GM11168 (cell line): Measurements from ENCODE around the gene IL17REL.
"Not testable (repeated sequence)": the region's sequence is repeated elsewhere in the genome, so short reads cannot be mapped to it uniquely, and the experiment has no call there.

ENCODE experiments used
- in situ Hi-C: fragments of 300-500 bp; cut with MboI; formaldehyde crosslinking; loops from one replicate; pipeline ENCODE4 v1.12.0; 2022; ENCODE audit warnings: low sequenced_read_pairs; ENCODE audit not compliant: unreplicated experiment

Gene IL17REL

GRCh38 chr22:49995041-49995360 lies 17.6 kb downstream of the IL17REL start:
- in situ Hi-C loops: no loop called here

GRCh38 chr22:49994361-49995040 lies 18.1 kb downstream of the IL17REL start:
- in situ Hi-C loops: no loop called here

DNA sequence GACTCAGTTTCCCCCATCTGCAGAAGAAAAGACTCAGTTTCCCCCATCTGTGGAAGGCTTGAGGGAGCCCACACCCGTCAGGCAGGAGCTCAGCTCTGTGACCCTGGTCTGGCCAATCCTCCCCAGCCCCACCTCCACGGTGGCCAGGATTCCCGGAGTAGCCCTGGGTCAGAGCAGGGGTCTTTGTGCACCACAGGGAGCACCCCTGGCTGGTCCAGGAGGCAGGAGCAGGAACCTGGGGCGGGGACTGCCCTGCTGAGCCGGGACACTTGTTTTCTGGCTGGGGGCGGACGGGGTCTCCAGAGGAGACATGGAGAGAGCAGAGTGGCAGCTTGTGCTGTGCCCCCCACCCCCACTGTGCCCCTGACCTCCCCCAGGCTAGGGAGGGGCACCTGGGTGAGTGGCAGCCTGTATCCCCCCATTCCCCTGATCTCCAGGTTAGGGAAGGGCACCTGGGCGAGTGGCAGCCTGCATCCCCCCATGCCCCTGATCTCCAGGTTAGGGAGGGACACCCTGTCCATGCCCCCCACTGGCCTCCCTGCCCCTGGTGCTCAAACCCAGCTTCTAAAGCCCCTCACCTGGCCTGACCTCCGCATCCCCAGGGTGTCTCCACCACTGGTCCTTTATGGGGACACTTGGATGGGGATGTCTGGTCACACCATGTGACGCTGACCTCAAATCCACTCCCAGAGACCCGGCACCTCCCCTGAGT lies 18.8 kb downstream of the IL17REL start:
- in situ Hi-C loops: no loop called here

DNA sequence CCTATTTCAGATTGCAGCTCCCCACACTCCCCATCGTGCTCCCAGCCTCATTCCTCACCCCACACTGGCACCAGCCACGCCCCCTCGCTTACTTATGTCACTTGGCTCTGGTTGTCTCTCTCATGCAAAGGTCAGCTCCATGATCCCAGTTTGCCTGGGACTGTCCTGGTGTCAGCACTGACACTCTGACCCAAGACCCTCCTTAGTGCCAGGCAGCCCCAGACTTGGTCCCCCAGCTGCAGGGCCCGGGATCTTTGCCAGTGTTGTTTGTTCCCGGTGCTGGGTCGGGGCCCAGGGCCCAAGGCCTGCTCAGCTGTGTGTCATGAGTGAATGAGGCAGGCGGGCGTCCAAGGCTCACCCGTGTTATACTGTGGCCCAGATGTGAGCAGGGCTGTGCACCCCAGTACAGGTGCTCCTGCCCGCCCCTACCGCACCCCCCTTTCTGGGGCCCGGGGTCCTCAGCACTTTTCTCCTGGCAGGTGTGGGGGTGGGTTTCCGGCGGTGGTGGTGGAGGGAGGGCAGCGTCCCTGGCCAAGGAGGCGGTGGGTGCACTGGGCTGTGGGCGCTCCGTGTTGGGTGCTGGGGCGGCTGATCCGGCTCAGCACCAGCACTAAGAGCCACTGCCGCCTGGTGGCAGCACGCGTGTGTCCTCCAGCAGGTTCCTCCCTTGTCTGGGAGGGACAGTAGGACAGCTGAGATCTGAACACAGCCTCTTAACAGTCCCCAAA lies 19.5 kb downstream of the IL17REL start:
- in situ Hi-C loops: no loop called here

DNA sequence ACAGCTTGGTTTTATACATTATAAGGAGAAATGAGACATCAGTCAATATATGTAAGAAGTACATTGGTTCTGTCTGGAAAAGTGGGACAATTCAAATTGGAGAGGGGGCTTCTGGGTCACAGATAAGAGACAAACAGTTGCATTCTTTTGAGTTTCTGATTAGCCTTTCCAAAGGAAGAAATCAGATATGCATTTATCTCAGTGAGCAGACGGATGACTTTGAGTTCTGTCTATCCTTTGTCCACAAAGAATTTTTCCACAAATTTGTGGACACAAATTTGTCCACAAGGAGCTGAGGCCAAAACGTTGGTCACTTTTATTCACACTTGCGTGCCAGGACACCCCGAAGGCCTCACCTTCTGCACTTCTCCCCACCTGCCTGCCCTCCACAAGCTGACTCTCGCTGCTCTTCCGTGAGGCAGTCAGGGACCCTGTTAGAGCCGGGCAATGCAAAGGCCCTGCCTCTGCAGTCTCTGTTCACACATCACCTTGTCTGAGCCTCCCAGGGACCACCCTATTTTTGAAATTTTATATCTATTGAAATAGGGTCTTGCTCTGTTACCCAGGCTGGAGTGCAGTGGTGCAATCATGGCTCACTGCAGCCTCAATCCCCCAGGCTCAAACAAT lies 20.5 kb downstream of the IL17REL start:
- in situ Hi-C loops: no loop called here

- in situ Hi-C loops: no loop called here
Measured at GRCh38 chr22:49991167-49991566, 21.4 kb downstream of the IL17REL start.

DNA sequence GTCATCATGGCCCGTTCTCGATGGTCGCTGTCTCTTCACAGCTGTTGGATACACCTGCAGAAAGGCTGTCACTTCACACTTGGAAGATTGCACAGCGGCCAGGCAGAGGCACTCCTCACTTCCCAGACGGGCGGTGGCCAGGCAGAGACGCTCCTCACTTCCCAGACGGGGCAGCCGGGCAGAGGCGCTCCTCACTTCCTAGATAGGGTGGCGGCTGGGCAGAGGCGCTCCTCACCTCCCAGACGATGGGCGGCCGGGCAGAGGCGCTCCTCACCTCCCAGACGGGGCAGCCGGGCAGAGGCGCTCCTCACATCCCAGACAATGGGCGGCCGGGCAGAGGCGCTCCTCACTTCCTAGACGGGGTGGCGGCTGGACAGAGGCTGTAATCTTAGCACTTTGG lies 22.7 kb downstream of the IL17REL start:
- in situ Hi-C loops: not testable (repeated sequence)

DNA sequence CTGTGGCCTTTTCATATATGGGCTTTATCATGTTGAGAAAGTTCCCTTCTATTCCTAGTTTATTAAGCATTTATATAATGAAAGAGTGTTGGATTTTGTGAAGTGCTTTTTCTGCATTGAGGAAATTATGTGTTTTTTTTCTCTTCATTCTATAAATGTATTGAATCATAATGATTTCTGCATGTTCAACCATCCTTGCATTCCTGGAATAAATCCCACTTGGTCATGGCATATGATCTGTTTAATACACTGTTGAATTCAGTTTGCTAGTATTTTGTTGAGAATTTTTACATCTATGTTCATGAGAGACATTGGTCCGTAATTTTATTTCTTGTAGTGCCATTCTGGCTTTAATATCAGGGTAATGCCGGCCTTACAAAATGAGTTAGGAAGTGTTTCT lies 26.2 kb downstream of the IL17REL start:
- in situ Hi-C loops: no loop called here

GRCh38 chr22:49983148-49984042 lies 29.2 kb downstream of the IL17REL start:
- in situ Hi-C loops: no loop called here

GRCh38 chr22:49981799-49982198 lies 30.8 kb downstream of the IL17REL start:
- in situ Hi-C loops: not testable (repeated sequence)

GRCh38 chr22:49979587-49980264 lies 32.8 kb downstream of the IL17REL start:
- in situ Hi-C loops: no loop called here

DNA sequence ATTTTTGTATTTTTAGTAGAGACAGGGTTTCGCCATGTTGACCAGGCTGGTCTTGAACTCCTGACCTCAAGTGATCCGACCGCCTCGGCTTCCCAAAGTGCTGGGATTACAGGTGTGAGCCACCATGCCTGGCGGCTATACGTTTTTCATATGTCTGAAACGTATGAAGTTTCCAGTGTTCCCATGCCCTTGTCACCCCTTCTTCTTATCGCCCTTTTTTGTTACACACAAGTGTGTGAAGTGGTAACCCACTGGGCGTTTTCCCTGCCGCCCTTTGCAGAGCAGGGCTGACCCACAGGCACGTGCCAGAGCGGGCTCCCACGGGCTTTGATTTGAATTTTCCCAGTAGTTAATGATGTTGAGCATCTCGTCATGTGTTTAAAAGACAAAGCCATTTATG lies 35.0 kb downstream of the IL17REL start:
- in situ Hi-C loops: no loop called here

GRCh38 chr22:49976439-49977175 lies 36.0 kb downstream of the IL17REL start:
- in situ Hi-C loops: no loop called here

DNA sequence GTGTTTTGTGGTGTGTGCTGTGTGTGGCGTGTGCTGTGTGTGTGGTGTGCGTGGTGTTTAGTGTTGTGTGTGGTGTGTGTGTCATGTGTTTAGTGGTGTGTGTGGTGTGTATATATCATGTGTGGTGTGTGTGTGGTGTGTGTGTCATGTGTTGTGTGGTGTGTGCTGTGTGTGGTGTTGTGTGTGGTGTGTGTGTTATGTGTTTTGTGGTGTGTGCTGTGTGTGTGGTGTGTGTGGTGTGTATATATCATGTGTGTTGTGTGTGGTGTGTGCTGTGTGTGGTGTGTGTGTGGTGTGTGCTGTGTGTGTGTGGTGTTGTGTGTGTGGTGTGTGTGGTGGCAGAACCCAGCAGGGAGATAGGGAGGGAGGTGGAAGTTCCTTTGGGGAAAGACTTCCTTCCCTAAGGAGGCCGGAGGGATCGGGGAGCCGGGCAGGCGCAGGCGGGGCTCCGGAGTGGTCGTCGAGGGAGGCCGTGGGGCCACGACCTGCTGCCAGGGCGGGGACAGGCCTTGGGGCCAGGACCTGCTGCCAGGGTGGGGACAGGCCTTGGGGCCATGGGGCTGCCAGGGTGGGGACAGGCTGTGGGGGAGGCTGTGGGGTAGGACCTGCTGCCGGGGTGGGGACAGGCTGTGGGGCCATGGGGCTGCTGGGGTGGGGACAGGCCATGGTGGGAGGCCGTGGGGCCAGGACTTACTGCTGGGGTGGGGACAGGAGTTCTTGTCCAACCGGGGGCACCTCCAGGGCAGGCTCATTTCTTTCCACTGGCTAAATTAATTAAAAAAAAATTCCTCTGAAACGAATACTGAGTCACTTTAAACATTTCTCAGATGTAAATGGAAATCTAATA lies 36.8 kb downstream of the IL17REL start:
- in situ Hi-C loops: no loop called here

- in situ Hi-C loops: no loop called here
Measured at GRCh38 chr22:49973018-49973961, 39.3 kb downstream of the IL17REL start.

DNA sequence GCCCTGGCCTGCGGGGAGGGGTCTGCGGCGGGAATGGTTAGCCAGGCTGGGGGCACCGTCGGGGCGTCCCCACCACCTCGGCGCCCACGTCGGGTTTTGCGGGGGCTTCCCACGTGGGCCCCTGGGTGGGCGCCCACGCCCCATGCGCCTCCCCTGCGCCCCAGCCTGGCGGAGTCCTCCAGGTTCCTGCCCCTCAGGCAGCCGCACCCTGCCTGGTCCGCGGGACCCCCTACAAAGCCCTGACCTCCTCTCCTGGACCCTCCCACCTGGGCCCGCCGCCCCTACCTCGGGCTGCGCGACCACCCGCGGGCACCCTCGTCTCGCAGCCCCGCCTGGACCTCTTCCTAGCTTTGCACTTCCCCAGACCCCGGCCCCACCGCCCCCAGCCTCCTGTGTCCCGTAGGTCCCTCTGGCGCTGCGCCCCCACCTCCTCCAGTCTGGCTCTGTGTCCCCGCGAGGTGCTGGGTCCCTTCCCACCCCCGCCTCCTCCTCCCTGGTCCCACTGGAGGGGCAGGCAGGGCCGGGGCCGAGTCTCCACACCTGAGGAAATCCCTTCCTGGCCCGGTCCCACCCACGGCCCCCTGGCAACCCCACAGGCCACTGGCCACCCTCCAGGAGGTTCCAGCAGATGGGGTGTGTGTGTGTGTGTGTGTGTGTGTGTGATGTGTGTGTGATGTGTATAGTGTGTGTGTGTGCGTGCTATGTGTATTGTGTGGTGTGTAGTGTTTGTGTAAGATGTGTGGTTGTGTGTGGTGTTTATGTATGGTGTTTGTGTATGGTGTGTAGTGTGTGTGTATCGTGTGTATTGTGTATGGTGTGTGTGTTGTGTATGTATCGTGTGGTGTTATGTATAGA lies 40.2 kb downstream of the IL17REL start:
- in situ Hi-C loops: no loop called here
